K562 (cell line): ENCODE data around the gene SESN2. TPM values are rescaled to one million over a fixed set of nuclear protein-coding genes. Genes with fewer than 3 reads are reported as not detected.

Experiments used
- BCL6 ChIP-seq: fragments of 250-450 bp; sonication (Bioruptor Pico); IDR thresholded peaks from 2 replicates; pipeline ENCODE4 v1.4.0; 2020
- CC2D1A ChIP-seq: fragments of 450-650 bp; IDR thresholded peaks from 2 replicates; pipeline ENCODE4 v1.6.1; 2017; ENCODE audit warnings: mild to moderate bottlenecking
- CREM ChIP-seq: IDR thresholded peaks from 2 replicates; pipeline ENCODE4 v1.6.1; 2014; ENCODE audit warnings: antibody characterized with exemption, low read depth
- EP400 ChIP-seq: fragments of 450-650 bp; IDR thresholded peaks from 2 replicates; pipeline ENCODE4 v1.6.1; 2017; ENCODE audit warnings: antibody characterized with exemption, mild to moderate bottlenecking, moderate library complexity
- GABPB1 ChIP-seq: sonication (generic); formaldehyde crosslinking; IDR thresholded peaks from 2 replicates; pipeline ENCODE4 v1.8.0; 2022; ENCODE audit warnings: mild to moderate bottlenecking, missing genetic modification reagents
- KHSRP ChIP-seq: fragments of 450-650 bp; IDR thresholded peaks from 2 replicates; pipeline ENCODE4 v1.6.1; 2017
- PHF21A ChIP-seq: fragments of 450-650 bp; IDR thresholded peaks from 2 replicates; pipeline ENCODE4 v1.6.1; 2017; ENCODE audit warnings: low read depth, borderline replicate concordance
- SOX6 ChIP-seq: fragments of 450-650 bp; IDR thresholded peaks from 2 replicates; pipeline ENCODE4 v1.6.1; 2014; ENCODE audit warnings: mild to moderate bottlenecking
- polyA plus RNA-seq, 8 experiments: library from polyadenylated mRNA; depleted of rRNA in 4 of 8; stranded (reverse) in 5 of 8; unstranded in 3 of 8; fragments of >200 nt; fragmentation: Nextera tagmentation in 2 of 8; fragmentation: Illumina TruSeq in 1 of 8; extraction: Ambion mirVana in 2 of 8; extraction: Trizol in 1 of 8; gene quantifications; 2 replicates each; pipeline versions ENCODE4 v1.2.1 to v1.2.3, GENCODE V29; 2011 to 2014; ENCODE audit warnings: inconsistent platforms in 1 of 8, missing spikeins in 1 of 8
- total RNA-seq, 7 experiments: library from RNA; depleted of rRNA in 6 of 7; stranded (reverse); fragments of >200 nt in 6 of 7; fragmentation: Illumina TruSeq in 2 of 7; extraction: Trizol in 2 of 7; gene quantifications; 2 replicates each; pipeline versions ENCODE4 v1.2.1 to v1.2.3, GENCODE V29; 2011 to 2021; ENCODE audit warnings: low replicate concordance in 1 of 7
- TF ChIP-seq, protein P1 (sequence below): IDR thresholded peaks from 2 replicates; pipeline ENCODE4 v1.6.1; 2011; ENCODE audit not compliant: insufficient read length; ENCODE audit errors: extremely low read depth
- TF ChIP-seq, protein P2 (sequence below), 2 experiments: fragments of 450-650 bp in 1 of 2; sonication (generic) in 1 of 2; formaldehyde crosslinking in 1 of 2; IDR thresholded peaks; 2 replicates each; pipeline versions ENCODE4 v1.7.1 to v1.9.0; 2016 to 2022; ENCODE audit warnings: inconsistent platforms in 1 of 2, mild to moderate bottlenecking in 1 of 2, missing genetic modification reagents in 1 of 2
- TF ChIP-seq, protein P3 (sequence below): fragments of 450-650 bp; IDR thresholded peaks from 2 replicates; pipeline ENCODE4 v1.6.1; 2016; ENCODE audit warnings: low read depth, mild to moderate bottlenecking, moderate library complexity
- TF ChIP-seq, protein P4 (sequence below): IDR thresholded peaks from 3 replicates; pipeline ENCODE4 v1.6.1; 2011; ENCODE audit warnings: borderline replicate concordance, mild to moderate bottlenecking, moderate library complexity; ENCODE audit not compliant: insufficient read length; ENCODE audit errors: extremely low read depth

SESN2 gene
- total and polyA plus RNA-seq, 9 of the 15 experiments (the other 6 are each of a cell fraction or from before 2014, with no cell fraction given), result 3.7 to 71.3 (median 16.8) TPM

DNA sequence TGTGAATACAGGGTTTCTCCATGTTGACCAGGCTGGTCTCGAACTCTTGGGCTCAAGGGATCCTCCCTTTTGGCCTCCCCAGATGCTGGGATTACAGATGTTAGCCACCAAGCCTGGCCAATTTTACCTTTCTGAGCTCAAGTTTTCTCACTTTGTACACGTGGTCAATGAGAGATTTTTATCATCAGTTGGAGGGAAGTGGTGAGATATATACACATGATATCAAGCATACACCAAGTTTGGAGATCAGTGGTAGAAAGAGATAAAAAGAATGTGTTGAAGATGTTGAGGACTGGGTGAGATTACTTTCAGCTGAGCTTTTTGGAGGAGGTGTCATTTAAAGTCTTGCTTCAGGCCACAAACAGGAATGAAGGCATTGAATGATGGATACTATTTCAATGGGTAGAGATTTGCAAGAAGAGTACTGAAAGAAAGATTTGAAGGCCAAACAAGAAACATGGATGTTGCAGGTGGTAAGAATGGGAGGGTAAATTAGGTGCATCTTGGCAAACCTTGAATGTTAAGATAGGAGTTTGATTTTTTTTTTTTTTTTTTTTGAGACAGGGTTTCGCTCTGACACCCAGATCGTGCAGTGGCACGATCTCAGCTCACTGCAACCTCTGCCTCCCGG lies 3.0 kb upstream of the SESN2 start (continued):
- TF ChIP-seq, protein P1, sequence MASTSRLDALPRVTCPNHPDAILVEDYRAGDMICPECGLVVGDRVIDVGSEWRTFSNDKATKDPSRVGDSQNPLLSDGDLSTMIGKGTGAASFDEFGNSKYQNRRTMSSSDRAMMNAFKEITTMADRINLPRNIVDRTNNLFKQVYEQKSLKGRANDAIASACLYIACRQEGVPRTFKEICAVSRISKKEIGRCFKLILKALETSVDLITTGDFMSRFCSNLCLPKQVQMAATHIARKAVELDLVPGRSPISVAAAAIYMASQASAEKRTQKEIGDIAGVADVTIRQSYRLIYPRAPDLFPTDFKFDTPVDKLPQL, result no peak
- TF ChIP-seq GABPB1 (CRISPR knock-in tag), result no peak; the same call in 1 of the 2 replicates
- TF ChIP-seq, protein P2, sequence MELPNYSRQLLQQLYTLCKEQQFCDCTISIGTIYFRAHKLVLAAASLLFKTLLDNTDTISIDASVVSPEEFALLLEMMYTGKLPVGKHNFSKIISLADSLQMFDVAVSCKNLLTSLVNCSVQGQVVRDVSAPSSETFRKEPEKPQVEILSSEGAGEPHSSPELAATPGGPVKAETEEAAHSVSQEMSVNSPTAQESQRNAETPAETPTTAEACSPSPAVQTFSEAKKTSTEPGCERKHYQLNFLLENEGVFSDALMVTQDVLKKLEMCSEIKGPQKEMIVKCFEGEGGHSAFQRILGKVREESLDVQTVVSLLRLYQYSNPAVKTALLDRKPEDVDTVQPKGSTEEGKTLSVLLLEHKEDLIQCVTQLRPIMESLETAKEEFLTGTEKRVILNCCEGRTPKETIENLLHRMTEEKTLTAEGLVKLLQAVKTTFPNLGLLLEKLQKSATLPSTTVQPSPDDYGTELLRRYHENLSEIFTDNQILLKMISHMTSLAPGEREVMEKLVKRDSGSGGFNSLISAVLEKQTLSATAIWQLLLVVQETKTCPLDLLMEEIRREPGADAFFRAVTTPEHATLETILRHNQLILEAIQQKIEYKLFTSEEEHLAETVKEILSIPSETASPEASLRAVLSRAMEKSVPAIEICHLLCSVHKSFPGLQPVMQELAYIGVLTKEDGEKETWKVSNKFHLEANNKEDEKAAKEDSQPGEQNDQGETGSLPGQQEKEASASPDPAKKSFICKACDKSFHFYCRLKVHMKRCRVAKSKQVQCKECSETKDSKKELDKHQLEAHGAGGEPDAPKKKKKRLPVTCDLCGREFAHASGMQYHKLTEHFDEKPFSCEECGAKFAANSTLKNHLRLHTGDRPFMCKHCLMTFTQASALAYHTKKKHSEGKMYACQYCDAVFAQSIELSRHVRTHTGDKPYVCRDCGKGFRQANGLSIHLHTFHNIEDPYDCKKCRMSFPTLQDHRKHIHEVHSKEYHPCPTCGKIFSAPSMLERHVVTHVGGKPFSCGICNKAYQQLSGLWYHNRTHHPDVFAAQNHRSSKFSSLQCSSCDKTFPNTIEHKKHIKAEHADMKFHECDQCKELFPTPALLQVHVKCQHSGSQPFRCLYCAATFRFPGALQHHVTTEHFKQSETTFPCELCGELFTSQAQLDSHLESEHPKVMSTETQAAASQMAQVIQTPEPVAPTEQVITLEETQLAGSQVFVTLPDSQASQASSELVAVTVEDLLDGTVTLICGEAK (IDR thresholded peaks at IDR 0.05), result 0 out of 2 replicates have a peak, but pooled peaks have one; percentile 10
- TF ChIP-seq, protein P2 (CRISPR knock-in tag; IDR thresholded peaks at IDR 0.05), result no peak
- TF ChIP-seq, protein P3, sequence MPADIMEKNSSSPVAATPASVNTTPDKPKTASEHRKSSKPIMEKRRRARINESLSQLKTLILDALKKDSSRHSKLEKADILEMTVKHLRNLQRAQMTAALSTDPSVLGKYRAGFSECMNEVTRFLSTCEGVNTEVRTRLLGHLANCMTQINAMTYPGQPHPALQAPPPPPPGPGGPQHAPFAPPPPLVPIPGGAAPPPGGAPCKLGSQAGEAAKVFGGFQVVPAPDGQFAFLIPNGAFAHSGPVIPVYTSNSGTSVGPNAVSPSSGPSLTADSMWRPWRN, result peak; percentile 68; the same call in 1 of the 2 replicates
- 0 out of 2 replicates have a peak, but pooled peaks have one; percentile 10 for TF ChIP-seq CC2D1A
- 0 out of 2 replicates have a peak, but pooled peaks have one; percentile 1 for TF ChIP-seq CREM
- TF ChIP-seq SOX6, result peak; percentile 52; the same call in 1 of the 2 replicates
- TF ChIP-seq, protein P4, sequence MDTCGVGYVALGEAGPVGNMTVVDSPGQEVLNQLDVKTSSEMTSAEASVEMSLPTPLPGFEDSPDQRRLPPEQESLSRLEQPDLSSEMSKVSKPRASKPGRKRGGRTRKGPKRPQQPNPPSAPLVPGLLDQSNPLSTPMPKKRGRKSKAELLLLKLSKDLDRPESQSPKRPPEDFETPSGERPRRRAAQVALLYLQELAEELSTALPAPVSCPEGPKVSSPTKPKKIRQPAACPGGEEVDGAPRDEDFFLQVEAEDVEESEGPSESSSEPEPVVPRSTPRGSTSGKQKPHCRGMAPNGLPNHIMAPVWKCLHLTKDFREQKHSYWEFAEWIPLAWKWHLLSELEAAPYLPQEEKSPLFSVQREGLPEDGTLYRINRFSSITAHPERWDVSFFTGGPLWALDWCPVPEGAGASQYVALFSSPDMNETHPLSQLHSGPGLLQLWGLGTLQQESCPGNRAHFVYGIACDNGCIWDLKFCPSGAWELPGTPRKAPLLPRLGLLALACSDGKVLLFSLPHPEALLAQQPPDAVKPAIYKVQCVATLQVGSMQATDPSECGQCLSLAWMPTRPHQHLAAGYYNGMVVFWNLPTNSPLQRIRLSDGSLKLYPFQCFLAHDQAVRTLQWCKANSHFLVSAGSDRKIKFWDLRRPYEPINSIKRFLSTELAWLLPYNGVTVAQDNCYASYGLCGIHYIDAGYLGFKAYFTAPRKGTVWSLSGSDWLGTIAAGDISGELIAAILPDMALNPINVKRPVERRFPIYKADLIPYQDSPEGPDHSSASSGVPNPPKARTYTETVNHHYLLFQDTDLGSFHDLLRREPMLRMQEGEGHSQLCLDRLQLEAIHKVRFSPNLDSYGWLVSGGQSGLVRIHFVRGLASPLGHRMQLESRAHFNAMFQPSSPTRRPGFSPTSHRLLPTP, result peak; percentile 53
- peak; percentile 35 for TF ChIP-seq EP400
- TF ChIP-seq PHF21A, result no peak
- 0 out of 2 replicates have a peak, but pooled peaks have one; percentile 25 for TF ChIP-seq KHSRP
- 0 out of 2 replicates have a peak, but pooled peaks have one; percentile 16 for TF ChIP-seq BCL6 (CRISPR knock-in tag)
